ENCODE measurements around the gene MCRIP2.

DNA sequence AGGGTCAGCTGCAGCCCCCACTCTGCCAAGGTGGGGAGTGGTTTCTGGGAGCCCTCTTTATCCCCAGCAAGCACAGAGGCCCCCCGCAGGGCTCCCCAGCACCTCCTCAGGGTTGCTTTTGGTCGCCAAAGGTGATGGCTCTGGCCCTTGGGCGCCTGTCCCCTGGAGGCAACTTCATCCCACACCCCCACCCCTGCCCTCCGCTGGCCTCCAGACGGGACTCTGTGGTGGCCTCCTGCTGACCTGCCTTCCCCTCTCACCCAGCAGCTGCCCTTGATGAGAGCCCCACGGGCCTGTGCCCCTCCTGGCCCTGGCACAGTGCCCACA, 18.5 kb downstream of the MCRIP2 start:
- TF ChIP-seq CTCF (IDR thresholded peaks at IDR 0.05; ENCODE audit: low read length) (no peak), EZH2 (IDR thresholded peaks at IDR 0.05; ENCODE audit: borderline replicate concordance, low read length) (no peak)
